ENCODE measurements around the gene PRKAG1.
A peak's percentile ranks its signal among the peaks of the same experiment; 100 is the strongest.

The PRKAG1 gene

GRCh38 chr12:49037111-49037946 lies 18.8 kb upstream of the PRKAG1 start:
- no peaks in the 10 kb centered on the region for H3K27me3 ChIP-seq
- TF ChIP-seq CTCF (IDR thresholded peaks at IDR 0.05), result no peak
- peaks cover 9 to 14% of the 10 kb centered on the region in 2 experiments for H3K4me1 ChIP-seq (ENCODE audit: control insufficient read depth in 1 of 2, insufficient read depth in 1 of 2, low read depth in 1 of 2, low read length in 1 of 2)
- H3K27ac ChIP-seq, result no peak overlapping the region
- peaks cover 97% of the 10 kb centered on the region for H3K36me3 ChIP-seq
- no peak overlapping the region for H3K4me3 ChIP-seq (ENCODE audit: low read depth in 1 of 2, low read length in 1 of 2)
- H3K9me3 ChIP-seq, result no peaks in the 10 kb centered on the region

DNA sequence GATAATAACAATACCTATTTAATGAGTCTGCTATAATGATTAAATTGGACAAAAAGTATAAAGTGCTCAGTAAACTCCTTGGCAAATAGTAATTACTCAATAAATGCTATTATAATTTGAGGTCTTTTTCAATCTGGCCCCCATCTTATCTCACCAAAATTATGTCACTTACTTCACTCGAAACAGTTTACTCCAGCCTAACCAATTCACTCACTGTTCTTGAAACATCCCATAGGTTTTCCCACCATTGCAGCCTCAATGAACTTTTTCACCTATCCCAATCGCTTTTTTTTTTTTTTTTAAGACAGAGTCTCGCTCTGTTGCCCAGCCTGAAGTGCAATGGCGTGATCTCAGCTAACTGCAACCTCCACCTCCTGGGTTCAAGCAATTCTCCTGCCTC lies 17.5 kb upstream of the PRKAG1 start:
- Histone ChIP-seq H3K27ac (peak overlapping the region; percentile 67), H3K4me3 (ENCODE audit: low read depth in 1 of 2, low read length in 1 of 2) (no peak overlapping the region), H3K4me1 (ENCODE audit: control insufficient read depth in 1 of 2, insufficient read depth in 1 of 2, low read depth in 1 of 2, low read length in 1 of 2) (peaks cover 9 to 14% of the 10 kb centered on the region in 2 experiments), H3K36me3 (peaks cover 97% of the 10 kb centered on the region), H3K27me3 (no peaks in the 10 kb centered on the region), H3K9me3 (no peaks in the 10 kb centered on the region)
- TF ChIP-seq CTCF (IDR thresholded peaks at IDR 0.05), result no peak

- Histone ChIP-seq H3K36me3 (peaks cover 97% of the 10 kb centered on the region), H3K4me3 (ENCODE audit: low read depth in 1 of 2, low read length in 1 of 2) (no peak overlapping the region), H3K27me3 (no peaks in the 10 kb centered on the region), H3K27ac (no peak overlapping the region), H3K4me1 (ENCODE audit: control insufficient read depth in 1 of 2, insufficient read depth in 1 of 2, low read depth in 1 of 2, low read length in 1 of 2) (peaks cover 17 to 20% of the 10 kb centered on the region in 2 experiments), H3K9me3 (no peaks in the 10 kb centered on the region)
- no peak for TF ChIP-seq CTCF (IDR thresholded peaks at IDR 0.05)
Measured at GRCh38 chr12:49034286-49034622, 15.7 kb upstream of the PRKAG1 start.

DNA sequence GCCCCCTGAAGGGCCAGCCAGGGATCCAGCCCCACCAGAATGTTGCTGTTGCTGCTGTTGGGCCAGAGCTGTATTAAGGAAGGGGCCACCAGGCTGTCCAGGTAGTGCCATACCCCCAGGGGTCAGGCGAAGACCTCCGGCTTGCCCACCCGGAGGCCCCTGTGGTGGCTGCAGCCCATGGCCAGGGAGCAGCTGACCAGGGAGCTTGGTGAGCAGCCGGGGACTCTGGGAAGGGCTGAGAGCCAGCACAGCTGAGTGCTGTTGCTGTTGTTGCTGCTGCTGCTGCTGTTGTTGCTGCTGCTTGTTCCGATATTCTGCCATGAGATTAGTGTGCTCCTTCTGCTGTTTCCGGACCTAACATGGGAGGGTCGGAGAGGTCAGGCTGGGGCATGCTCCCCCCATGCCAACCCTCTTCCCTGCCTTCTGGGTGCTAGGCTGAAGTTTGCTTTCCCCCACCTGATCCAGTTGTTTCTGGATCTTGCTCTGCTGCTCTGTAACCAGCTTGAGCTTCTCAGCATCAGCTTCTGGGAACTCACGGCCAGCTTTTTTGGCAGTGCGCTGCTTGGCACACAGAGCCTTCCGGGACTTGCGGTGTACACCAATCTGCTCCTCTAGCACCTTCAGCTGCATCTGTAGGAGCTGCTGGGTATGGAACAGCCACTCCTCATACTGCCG lies 15.2 kb upstream of the PRKAG1 start:
- Histone ChIP-seq H3K4me1 (ENCODE audit: control insufficient read depth in 1 of 2, insufficient read depth in 1 of 2, low read depth in 1 of 2, low read length in 1 of 2) (peaks cover 22 to 25% of the 10 kb centered on the region in 2 experiments), H3K27me3 (no peaks in the 10 kb centered on the region), H3K4me3 (ENCODE audit: low read depth in 1 of 2, low read length in 1 of 2) (no peak overlapping the region), H3K9me3 (no peaks in the 10 kb centered on the region), H3K36me3 (peaks cover 97% of the 10 kb centered on the region), H3K27ac (no peak overlapping the region)
- TF ChIP-seq CTCF (IDR thresholded peaks at IDR 0.05), result no peak

DNA sequence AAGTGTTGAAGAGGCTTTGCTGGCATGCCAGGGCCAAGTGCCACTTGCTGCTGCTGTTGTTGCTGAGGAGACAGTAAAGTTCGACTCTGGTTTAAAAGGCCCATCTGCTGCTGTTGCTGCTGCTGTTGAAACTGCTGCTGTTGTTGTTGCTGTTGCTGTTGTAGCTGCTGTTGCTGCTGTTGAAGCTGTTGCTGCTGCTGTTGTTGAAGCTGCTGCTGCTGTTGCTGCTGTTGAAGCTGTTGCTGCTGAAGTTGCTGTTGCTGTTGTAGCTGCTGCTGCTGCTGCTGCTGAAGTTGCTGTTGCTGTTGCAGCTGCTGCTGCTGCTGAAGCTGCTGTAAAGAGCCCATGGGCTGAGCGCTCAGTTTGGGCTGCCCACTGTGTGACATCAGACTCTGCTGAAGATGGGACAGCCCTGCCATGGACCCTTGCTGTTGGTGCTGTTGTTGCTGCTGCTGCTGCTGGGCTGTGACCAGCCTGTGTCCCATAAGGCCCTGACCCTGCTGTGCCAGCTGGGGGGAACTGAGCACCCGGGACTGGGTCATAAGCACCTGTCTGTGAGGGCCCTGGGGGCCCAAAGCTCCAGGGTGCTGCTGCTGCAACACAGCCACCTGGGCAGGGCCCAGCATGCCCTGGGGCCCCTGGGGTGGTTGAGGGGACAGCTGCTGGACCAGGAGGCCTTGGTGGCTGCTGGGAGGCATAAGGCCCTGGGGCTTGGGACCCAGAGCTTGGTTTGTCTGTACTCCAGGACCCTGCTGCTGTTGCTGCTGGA lies 14.3 kb upstream of the PRKAG1 start:
- no peaks in the 10 kb centered on the region for H3K9me3 ChIP-seq
- no peak for TF ChIP-seq CTCF (IDR thresholded peaks at IDR 0.05)
- H3K27ac ChIP-seq, result no peak overlapping the region
- H3K4me3 ChIP-seq (ENCODE audit: low read depth in 1 of 2, low read length in 1 of 2), result no peak overlapping the region
- no peaks in the 10 kb centered on the region for H3K27me3 ChIP-seq
- H3K36me3 ChIP-seq, result peaks cover 97% of the 10 kb centered on the region
- H3K4me1 ChIP-seq (ENCODE audit: control insufficient read depth in 1 of 2, insufficient read depth in 1 of 2, low read depth in 1 of 2, low read length in 1 of 2), result peaks cover 31 to 34% of the 10 kb centered on the region in 2 experiments

Measured in neutrophil (primary cell).